Endometrium (tissue), 2 donors: ENCODE results near the gene LCK.
"Not testable (repeated sequence)": the region's sequence is repeated elsewhere in the genome, so short reads cannot be mapped to it uniquely, and the experiment has no call there.

Experiments
- FAIRE-seq: peaks from 2 replicates; lab custom pipeline; 2012; peaks lifted over from hg19 to GRCh38; lab: Jason Lieb, UNC
- donor health status: control.
- donor health status: control.

The LCK gene

DNA sequence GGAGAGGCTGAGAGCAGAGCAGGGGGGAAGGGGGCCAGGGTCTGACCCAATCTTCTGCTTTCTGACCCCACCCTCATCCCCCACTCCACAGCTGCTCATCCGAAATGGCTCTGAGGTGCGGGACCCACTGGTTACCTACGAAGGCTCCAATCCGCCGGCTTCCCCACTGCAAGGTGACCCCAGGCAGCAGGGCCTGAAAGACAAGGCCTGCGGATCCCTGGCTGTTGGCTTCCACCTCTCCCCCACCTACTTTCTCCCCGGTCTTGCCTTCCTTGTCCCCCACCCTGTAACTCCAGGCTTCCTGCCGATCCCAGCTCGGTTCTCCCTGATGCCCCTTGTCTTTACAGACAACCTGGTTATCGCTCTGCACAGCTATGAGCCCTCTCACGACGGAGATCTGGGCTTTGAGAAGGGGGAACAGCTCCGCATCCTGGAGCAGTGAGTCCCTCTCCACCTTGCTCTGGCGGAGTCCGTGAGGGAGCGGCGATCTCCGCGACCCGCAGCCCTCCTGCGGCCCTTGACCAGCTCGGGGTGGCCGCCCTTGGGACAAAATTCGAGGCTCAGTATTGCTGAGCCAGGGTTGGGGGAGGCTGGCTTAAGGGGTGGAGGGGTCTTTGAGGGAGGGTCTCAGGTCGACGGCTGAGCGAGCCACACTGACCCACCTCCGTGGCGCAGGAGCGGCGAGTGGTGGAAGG, 23.7 kb downstream of the LCK start:
- no peak for FAIRE-seq

DNA sequence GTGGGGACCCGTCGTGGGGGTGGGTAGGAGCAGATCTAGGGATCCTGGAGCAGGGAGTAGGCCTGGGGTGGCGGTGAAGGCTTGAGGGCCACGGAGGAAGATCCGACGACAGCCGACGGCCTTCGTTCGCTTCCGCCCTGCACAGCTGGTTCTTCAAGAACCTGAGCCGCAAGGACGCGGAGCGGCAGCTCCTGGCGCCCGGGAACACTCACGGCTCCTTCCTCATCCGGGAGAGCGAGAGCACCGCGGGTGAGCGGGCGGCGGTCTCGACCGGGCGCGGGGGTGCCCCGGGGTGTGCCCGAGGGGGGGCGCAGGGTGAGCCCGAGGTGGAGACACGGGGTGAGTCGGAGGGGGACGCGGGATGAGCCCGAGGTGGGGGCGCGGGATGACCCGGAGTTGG, 24.4 kb downstream of the LCK start:
- FAIRE-seq: no peak

DNA sequence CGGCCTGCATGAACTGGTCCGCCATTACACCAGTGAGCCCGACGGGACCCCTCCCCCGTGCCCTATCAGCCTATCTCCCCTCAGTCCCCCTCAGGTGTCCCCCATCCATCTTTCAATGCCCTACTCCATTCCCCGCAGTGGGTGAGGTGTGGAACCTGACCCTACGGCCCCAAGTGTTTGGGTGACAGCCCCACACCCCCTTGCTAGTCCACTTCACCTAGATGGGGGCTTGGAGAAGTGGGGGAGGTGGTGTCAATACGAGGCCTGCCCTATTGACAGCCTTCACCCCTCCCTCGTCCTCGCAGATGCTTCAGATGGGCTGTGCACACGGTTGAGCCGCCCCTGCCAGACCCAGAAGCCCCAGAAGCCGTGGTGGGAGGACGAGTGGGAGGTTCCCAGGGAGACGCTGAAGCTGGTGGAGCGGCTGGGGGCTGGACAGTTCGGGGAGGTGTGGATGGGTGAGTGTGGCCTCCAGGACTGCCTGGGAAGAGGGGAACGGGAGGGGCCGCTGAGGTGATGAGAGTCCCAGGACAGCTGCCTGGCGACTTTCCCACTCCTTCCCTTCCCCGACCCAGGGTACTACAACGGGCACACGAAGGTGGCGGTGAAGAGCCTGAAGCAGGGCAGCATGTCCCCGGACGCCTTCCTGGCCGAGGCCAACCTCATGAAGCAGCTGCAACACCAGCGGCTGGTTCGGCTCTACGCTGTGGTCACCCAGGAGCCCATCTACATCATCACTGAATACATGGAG, 25.1 kb downstream of the LCK start:
- no peak for FAIRE-seq

DNA sequence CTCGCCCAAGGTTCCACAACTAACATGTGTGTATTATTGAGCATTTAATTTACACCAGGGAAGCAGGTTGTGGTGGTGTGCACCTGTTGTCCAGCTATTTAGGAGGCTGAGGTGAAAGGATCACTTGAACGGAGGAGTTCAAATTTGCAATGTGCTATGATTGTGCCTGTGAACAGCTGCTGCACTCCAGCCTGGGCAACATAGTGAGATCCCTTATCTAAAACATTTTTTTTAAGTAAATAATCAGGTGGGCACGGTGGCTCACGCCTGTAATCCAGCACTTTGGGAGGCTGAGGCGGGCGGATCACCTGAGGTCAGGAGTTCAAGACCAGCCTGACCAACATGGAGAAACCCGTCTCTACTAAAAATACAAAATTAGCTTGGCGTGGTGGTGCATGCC, 33.7 kb downstream of the LCK start:
- not testable (repeated sequence) for FAIRE-seq

DNA sequence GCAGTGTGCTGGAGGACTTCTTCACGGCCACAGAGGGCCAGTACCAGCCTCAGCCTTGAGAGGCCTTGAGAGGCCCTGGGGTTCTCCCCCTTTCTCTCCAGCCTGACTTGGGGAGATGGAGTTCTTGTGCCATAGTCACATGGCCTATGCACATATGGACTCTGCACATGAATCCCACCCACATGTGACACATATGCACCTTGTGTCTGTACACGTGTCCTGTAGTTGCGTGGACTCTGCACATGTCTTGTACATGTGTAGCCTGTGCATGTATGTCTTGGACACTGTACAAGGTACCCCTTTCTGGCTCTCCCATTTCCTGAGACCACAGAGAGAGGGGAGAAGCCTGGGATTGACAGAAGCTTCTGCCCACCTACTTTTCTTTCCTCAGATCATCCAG, 34.6 kb downstream of the LCK start:
- no peak for FAIRE-seq

DNA sequence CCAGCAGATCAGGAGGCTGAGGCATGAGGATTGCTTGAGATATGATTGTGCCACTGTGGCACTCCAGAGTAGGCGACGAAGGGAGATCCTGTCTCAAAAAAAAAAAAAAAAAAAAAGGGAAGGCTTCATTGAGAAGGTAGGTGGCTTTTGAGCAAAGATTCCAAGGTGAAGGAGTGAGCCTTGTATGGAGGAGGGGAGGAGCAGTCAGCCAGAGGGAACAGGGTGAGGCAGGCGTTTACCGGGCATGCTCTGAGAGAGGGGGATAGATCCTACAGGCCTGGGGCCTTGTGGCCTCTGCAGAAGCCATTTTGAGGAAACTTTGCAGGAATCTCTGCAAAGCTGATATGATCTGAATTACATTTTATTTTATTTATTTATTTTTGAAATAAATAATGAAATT, 35.7 kb downstream of the LCK start:
- no peak for FAIRE-seq

DNA sequence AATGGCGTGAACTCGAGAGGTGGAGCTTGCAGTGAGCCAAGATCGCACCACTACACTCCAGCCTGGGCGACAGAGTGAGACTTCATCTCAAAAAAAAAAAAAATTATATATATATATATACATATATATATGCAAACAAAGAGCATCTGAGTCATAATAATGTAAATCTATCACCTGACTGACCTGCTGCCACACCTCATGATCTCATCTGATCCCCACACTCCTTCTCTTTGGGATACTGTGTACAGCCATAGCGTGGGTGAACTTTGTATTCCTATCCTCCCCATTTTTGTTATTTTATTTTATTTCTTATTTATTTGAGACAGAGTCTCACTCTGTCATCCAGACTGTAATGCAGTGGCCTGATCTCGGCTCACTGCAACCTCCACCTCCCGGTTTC, 38.2 kb downstream of the LCK start:
- no peak for FAIRE-seq

DNA sequence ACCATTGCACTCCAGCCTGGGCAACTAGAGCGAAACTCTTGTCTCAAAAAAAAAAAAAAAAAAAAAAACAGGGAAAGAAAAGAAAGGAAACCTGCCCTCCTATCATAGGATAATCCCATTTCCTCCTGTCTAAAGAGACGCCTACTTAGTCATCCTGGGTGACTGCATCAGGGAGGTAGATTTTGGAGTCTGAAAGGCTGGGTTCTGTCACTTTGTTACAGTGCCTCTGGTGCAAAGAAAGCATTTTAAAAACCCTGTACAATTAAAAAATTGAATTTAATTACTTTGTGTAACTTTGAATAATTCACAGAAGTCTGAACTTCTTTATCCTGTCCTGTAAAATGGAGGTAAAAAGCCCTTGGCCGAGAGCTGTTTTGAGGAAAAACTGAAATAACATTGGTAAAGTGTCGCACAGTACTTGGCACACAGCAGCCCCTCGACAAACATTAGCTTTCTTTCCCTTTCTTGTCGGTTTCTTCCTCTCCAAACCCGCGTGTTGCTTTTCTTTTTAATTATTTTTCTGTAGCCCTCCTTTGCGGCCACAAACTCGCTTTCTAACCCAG, 40.2 kb downstream of the LCK start:
- no peak for FAIRE-seq

DNA sequence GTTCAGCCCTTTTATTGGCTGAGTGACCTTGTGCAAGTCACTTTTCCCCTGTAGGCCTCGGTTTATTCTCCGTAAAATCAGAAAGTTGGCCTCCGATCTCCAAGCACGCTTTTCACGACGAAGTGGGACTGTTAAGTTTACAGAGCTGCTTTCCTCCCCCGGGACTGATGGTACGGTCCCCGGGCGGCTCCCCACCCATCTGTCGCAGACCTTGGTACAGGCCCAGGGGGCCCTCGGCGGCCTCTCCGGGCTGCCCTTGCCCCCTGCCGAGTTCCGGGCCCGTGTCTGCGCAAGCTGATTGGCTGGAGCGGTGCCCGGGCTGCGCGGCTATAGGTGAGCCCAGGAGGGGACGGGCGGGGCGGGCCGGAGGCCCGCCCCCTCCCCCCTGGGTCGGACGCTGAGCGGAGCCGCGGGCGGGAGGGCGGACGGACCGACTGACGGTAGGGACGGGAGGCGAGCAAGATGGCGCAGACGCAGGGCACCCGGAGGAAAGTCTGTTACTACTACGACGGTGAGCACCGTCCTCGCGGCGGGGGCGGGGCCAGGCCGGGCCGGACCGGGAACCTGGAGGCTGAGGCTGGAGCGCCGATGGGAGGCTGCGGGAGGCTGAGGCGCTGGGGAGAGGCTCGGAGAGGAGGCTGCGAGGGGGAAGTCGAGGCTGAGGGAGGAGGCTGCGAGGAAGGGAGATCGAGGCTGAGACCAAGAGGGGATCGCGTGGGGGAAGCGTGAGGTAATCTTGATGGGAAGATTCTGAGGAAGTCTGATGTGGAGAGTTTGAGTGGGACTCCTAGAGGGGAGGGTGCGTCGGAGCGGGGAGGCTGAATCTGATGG, 40.9 kb downstream of the LCK start, which contains the start of gene HDAC1:
Gene HDAC1, plus strand, starts transcription at position 376 of the 831 bp plus-strand sequence. Its CDS starts 87 bp downstream, at position 463.
- no peak for FAIRE-seq

DNA sequence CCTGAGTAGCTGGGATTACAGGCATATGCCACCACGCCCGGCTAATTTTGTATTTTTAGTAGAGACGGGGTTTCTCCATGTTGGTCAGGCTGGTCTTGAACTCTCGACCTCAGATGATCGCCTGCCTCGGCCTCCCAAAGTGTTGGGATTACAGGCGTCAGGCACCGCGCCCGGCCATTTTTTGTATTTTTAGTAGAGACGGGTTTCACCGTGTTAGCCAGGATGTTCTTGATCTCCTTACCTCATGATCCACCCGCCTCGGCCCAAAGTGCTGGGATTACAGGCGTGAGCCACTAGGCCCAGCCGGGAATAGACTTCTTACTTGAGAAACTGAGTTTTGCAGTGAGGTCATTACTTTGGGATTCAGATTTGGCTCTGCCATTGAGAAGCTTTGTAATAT, 47.1 kb downstream of the LCK start:
- not testable (repeated sequence) for FAIRE-seq

DNA sequence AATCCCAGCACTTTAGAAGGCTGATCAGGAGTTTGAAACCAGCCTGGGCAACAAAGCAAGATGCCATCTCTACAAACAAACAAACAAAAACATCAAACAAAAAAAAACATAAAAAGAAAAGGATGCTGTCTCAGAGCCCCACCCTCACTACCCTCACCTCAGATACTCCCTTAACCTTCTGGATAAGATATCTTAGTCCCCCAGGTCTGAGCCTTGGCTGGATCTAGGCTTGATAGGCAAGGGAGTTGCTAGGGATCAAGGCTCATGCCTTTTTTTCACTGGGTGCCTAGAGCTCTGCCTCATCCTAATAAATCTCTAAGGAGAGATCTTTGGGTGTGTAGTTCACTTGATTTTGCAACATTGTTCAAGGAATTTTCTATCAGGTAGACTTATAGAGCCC, 48.3 kb downstream of the LCK start:
- FAIRE-seq: no peak

DNA sequence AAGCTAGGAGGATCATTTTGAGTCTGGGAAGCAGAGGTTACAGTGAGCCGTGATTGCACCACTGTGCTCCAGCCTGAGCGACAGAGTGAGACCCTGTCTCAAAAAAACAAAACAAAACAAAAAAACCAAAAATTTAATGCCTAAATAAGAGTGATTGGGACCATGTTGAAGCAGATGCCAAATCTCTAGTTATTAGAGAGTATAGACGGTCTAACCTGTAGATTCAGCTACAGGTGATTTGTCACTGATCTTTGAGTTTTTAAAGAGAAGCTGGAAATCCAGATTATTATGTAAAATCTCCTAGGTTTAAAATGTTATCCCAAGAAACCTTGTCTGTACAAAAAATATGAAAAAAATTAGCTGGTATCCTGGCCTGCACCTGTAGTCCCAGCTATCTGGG, 52.3 kb downstream of the LCK start:
- FAIRE-seq: no peak

DNA sequence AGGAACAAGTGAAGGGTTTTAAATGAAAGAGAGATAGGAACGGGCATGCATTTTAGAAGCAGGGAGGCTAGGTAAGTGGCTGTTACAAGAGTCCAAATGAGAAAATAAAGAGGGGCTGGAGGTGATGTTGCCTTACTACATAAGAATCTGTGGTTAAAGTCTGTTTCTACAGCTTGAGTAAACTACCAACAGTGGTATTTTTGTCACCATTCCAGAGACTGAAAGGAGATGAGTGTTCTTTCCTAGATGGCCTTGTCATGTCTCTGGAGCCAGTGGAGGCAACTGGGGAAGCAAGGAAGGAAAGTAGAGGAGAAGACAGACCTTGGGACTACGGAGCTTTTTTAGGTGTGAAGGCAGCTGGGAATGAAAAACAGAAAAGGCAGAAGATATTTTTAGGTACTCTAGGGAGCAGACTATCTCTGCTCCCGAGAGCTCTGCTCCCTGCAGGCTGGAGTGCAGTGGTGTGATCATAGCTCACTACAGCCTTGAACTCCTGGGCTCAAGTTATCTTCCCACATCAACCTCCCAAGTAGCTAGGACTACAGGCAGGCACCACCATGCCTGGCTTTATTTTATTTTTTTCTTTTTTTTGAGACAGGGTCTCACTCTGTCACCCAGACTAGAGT, 53.0 kb downstream of the LCK start:
- FAIRE-seq: no peak

DNA sequence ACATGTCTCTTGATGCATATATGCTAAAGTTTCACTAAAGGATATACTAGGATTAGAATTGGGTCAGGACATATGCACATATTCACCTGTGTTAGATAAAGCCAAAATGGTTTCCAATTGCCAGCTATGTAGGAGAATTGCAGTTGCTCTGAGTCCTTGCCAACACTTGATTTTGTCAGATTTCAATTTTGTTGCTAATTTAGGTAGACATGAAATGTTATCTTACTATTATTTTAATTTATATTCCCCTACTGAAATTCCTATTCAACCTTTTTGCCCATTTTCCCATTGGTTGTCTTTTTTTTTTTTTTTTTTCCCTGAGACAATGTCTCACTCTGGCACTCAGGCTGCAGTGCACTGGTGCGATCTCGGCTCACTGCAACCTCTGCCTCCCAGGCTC, 54.2 kb downstream of the LCK start:
- FAIRE-seq: no peak

DNA sequence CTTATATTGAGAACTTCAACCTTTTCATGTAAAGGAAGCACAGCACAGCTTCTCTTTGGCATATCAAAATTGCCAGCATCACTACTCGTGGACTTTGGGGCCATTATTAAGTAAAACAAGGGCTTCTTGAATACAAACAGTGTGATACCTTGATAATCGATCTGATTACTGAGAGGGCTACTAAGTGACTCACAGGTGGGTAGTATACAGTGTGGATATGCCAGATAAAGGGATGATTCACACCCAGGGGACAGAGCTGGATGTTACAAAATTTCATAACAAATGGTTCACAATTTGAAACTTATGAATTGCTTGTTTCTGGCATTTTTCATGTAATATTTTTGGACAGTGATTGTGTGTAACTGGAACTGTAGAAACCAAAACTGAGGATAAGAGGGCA, 56.3 kb downstream of the LCK start:
- FAIRE-seq: no peak

DNA sequence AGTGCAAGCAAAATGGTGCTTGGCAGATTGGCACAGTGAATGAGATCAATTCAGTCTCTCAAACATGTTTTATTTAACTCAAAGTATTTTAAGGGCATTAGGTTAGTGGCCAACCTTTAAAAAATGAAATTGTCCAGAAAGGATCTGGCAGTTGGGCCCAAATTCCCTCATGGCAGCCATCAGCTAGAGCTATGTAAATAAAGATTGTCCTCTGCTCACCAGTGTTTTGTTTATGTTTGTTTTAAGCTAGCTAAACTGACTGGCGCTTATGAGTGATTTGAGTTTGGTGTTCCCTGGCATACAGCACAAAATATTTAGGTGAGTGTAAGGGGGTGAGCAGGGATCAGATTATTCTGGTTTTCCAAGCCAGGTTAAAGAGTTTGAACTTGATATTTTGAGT, 58.9 kb downstream of the LCK start:
- FAIRE-seq: no peak

DNA sequence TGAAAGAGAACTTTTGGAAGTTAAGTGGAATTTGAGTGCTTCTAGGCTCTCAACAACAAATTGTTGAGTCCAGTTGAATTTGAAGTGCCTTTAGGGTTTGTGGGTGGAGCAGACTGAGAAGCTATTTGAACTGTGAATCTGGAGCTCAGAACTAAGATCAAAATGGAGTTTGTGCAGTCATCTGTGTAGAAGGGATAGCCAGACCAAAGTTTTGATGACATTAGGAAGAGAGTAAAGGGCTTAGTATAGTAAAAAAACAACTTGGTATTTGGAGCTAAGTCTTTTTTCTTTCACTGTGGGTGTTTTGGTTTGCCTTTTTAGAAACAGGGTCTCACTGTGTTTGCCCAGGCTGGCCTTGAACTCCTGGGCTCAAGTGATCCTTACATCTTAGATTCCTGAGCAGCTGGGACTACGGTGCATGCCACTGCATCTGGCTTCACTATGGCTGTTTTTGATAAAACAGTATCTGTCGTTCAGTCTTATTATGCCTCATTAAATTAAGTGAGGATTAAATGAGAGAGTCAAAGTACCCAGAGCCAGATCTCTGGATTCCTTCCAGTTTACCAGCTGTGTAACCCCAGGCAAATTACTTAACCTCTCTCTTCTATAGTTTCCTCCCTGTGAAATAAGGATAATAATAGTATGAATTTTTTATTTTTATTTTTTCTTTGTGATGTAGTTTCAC, 60.8 kb downstream of the LCK start:
- no peak for FAIRE-seq

DNA sequence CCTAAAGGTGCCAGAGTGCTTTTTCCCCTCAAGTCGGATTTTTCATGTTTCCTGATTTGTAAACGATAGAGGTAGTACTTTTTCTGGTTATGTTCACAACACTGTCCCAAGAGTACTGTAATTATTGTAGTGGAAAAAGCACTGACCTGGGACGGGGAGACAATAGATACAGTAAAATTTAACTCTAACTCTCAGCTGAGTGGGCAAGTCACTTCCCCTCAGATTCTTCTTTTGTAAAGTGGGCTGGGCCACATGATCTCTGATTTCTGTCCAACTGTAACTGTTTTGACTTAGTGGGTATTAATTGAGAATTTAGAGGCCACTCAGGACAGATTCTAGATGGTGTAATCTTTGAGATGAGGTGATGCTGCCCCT, 65.8 kb downstream of the LCK start:
- no peak for FAIRE-seq

DNA sequence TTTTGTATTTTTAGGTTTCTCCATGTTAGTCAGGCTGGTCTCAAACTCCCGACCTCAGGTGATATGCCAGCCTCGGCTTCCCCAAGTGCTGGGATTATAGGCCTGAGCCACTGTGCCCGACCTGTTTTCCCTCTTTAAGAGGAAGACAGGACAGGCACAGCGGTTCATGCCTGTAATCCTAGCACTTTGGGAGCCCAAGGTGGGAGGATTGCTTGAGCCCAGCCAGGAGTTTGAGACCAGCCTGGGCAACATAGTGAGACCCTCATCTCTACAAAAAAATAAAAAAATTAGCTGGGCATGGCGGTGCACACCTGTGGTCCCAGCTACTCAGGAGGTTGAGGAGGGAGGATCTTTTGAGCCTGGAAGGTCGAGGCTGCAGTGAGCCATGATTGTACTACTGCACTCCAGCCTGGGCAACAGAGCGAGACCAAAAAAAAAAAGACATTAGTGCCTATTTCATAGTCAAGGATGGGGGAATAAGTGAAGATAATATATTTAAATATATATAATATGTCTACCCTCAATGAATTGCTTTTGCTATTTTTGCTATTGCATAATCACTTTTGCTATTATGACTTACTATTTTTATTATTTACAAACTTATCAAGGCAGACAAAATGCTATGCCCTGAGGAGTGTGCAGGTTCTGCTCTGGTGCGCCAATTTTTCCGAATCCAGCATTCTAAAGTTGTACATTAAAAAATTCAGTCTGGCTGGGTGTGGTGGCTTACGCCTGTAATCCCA, 67.2 kb downstream of the LCK start:
- no peak for FAIRE-seq

DNA sequence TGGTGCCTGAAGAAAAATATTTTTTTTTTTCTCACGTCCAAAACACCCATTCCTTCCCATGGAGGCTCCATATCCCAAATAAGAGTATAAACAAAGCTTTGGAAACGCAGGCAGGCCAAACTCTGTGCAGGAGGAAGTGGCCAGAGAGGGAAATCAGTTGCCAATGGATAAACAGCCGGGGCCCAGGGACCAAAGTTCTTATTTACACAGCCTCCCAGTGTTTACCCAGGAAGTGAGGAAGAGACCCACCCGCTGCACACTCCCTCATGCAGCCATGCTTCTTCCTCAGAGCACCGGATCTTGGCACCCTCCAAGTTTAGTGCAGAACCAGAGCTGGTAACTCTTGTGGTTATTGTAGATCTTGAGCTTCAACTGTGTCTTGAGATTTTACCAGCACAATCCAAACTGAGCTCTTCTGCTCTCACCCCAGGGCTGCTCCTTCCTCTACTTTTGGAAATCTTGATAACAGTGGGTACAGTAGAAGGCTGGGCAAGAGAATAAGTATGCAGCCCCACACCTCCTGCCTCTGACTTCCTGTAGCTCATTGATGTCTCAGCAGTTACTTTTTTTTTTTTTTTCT, 70.7 kb downstream of the LCK start:
- no peak for FAIRE-seq

DNA sequence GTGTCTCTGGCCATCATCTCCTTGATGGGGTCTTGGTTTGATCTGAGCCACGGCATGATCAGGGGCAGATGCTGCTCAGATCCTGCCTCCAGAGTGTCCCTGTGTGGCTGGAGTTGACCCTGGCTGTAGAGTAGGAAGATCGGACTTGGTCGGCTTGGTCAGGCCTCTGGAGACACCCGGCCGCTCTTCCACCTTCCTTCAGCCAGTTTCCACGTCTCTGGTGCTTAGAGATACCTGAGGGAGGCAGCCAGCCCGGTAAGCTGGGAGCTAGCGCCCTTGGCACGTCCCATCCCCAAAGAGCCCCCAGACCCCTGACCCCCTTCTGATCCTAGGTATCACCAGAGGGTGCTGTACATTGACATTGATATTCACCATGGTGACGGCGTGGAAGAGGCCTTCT, 76.1 kb downstream of the LCK start:
- no peak for FAIRE-seq
